DND-41 (cell line): ENCODE data around the gene SPATC1L.

ENCODE experiments used
- CTCF ChIP-seq: IDR thresholded peaks from 2 replicates; pipeline ENCODE4 v1.5.1; 2012; ENCODE audit warnings: borderline replicate concordance, low read length, moderate library complexity, mild to moderate bottlenecking; ENCODE audit not compliant: poor library complexity, severe bottlenecking; ENCODE audit errors: extremely low read depth
- EZH2 ChIP-seq: IDR thresholded peaks from 3 replicates; pipeline ENCODE4 v1.6.1; 2012; ENCODE audit warnings: borderline replicate concordance, low read depth, mild to moderate bottlenecking, moderate library complexity, low read length, inconsistent platforms; ENCODE audit not compliant: severe bottlenecking

GRCh38 chr21:46193829-46194373, 9.6 kb upstream of the SPATC1L start:
- no peak for TF ChIP-seq CTCF
- no peak for TF ChIP-seq EZH2
